Measurements from ENCODE around the gene TUT4.

- no peak for TF ChIP-seq CTCF (IDR thresholded peaks at IDR 0.05)
- TF ChIP-seq REST (IDR thresholded peaks at IDR 0.05; ENCODE audit: insufficient read depth in 1 of 2, low read depth in 2 of 2, low read length in 1 of 2), result no peak
- TF ChIP-seq POLR2AphosphoS5 (IDR thresholded peaks at IDR 0.05; ENCODE audit: low read depth, low read length), result no peak
- TF ChIP-seq SIN3A (IDR thresholded peaks at IDR 0.05; ENCODE audit: borderline replicate concordance, insufficient read depth, low read depth, low read length), result no peak
Observed at GRCh38 chr1:52523376-52523775, 29.5 kb downstream of the TUT4 start.

All from Panc1 (cell line).